GM19395 (cell line): ENCODE results near the gene CAMTA1.

Experiments used
- ATAC-seq: cut with Tn5 transposase; IDR thresholded peaks from one replicate; pipeline ENCODE4 v1.9.1; 2021; ENCODE audit warnings: mild to moderate bottlenecking, moderate library complexity; ENCODE audit not compliant: unreplicated experiment

CAMTA1 gene

DNA sequence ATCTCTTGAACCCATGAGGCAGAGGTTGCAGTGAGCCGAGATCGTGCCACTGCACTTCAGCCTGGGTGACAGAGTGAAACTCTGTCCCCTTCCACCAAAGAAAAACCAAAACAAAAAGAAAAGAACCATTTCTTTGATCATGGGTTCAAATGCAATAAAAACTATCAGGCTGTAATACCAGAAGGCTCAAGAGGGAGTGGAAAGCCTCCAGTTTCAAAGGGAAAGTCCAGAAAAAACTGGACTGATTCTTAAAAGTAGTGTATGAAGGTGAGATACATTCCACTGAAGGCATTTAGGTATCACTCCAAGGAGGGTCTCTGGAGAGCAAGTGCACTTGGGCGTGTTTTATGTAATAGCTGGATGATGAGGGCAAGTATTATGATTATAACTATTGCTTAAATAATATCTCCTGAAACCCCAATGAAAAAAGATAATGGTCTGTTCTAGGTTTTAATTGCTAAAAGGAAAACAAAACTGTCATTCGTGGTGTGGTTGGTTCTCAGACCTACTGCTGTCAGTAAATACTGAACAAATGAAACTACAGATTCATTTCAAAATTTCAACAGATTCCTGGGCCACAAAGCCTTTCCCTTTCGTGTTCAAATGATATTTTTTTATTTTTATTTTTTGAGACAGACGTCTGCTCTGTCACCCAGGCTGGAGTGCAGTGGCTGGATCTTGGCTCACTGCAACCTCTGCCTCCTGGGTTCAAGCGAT is 6.0 kb upstream of the CAMTA1 start:
- ATAC-seq: no peak

DNA sequence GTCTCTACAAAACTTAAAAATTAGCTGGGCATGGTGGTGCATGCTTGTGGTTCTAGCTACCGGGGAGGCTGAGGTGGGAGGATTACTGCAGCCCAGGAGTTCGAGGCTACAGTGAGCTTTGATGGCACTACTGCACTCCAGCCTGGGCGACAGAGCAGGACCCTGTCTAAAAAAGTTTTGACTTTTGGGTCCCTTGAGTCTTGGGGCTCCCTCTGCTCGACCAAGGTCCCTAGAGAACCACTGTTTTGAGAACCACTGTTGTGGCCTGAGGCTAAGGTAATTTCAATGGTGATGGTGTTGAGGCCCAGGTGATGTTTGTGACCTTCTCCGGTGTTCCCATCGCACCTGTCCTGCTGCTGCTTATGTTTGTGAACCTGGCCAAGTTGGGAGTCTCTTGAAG is 3.1 kb upstream of the CAMTA1 start:
- ATAC-seq: no peak

DNA sequence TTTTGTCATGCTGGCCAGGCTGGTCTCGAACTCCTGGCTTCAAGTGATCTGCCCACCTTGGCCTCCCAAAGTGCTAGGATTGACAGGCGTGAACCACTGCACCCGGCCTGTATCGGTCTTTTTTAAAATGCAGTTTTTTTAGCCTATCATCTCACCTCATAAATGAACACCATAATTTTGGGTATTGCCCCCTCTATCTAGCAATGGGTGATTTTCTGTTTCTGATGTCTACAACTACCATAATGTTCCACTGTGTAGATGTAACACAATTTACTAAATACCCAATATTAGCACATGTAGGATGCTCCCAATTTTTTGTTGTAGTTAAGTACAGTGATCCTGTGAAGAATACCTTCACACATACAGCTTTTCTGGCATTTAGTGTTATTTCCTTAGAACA is 2.0 kb upstream of the CAMTA1 start:
- ATAC-seq: no peak

DNA sequence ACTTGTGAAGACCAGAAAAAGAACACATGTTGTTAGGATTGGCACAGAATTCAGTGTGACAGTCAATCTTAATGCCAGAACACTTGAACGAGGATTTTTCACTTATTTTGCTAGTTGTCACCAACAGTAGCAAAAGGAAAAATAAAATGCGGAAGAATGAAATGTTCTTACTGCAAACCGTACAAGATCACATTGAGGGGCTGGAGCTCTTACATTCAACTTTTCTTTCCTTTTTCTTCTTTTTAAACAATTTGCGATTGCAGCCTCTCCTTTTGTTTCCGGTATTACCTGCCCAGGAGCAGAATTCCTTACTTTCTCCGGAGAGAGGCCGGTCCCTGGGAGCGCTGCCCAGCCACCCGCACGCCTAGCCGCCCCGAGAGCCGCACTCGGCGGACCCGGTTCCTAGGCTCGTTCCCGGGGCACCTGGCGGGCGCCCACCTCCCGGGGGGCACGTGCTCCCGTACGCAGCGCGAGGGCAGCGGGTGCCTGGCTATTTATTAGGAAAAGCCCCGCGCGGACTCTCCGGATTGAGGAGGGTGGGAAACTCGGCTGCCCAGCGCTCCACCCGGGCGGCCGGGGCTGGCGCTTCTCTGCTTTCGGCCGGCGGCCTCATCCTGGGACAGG is 1.2 kb upstream of the CAMTA1 start:
- ATAC-seq: peak; percentile 5

DNA sequence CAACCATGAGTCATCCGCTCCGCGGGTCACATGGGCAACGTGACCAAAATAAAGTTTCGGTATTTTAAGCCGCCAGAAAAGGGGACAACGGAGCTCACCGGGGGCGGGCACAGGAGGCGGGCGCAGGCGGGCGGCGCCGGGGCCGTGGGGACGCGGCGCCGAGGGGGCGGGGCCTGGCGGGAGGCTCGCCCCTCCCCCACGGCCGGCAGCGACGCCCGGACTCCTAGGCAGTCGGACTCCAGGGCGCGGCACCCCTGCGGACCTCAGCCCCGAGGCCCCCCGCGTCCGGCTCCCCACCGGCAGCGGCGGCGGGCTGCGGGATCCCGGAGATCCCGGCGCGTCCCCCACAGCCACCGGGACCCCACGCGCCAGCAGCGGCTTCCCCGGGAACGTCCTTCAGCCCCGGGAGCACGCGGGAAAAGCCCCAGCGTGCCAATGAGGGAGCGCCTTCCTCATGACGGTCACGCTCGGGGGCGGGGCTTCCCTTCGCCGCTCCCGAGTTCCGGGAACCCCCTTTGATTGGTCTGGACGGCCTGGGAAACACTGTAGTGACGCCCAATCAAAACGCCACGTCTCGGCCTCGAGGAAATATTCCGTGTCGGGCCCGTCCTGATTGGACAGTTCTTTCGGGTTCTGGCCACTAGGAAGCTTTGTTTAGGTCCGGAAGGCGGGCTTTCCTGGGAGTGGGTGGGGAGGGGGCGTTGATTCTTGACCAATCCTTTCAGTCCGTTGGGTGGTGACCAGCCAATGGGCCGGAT is 515 bp upstream of the CAMTA1 start:
- peak; percentile 80 for ATAC-seq

DNA sequence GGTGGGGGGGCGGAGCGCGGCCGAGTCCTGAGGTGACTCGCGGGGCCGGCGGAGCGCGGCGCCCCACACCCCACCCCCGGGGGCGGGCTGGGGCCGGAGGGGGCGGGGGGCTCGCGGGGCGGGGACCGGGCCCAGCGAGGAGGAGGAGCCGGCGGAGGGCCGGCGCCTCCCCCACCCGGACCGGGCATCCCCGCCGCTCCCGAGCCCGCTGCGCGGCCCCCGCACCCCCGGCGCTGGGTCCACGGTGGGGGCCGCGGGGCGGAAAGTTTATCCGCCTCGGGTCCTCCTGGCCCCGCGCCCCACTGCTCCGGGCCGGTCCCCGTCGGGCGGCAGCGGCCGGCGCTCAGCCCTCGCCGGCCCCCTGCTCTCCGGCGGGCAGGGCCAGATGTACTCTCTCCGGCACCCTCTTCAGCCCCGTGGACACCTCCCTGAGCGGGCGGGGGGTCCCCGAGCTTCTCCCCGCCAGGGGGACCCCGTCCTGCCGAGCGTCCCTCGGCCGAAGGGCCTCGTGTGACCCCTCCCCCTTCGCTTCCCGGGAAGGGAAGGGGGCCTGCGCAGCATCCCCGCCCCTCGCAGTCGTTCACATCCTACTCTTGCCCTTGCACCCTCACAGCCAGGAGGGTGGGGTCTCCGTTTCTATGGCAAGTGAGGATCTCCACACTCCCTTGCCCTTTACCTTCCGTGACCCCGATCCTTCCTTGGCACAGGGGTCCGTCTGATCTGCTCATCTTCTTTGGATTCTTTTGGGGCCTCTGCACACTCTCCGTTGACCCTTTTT is 663 bp downstream of the CAMTA1 start:
- no peak for ATAC-seq

DNA sequence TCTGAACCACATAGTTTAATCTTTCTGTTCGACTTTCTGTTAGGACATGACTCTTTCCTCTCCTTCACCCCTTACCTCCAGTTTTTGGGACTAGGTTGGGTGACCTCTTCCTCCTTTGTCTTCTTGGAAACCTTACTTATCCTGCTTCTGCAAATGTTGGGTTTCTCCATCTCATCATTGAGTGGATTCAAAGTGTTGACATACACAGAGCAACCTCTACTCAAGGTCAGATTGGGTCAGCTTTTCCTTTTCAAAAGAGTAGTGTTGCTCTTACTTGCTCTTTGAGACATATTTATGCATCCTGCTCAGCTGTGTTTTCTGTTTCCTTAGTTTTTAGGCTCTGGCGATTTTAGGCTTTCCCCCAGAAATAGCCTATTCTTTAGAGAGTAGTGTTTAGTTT is 3.7 kb downstream of the CAMTA1 start:
- no peak for ATAC-seq

DNA sequence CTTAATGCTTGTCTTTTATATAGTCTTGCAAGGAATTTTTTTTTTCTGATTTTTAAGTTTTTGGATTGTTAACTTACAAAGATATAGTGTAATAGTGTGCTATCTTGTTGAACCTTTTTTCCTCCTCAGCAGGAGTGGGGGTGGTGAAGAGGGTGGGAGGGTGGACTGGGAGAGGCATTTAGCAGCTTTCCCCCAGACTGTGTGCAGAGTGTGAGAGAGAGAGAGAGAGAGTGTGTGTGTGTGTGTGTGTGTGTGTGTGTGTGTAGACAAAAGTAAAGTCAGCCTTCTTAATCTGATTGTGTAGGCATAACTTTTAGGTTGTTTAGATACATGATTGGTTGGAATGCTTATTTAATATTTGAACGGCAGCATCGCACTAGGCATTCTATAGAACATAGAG is 4.9 kb downstream of the CAMTA1 start:
- no peak for ATAC-seq

DNA sequence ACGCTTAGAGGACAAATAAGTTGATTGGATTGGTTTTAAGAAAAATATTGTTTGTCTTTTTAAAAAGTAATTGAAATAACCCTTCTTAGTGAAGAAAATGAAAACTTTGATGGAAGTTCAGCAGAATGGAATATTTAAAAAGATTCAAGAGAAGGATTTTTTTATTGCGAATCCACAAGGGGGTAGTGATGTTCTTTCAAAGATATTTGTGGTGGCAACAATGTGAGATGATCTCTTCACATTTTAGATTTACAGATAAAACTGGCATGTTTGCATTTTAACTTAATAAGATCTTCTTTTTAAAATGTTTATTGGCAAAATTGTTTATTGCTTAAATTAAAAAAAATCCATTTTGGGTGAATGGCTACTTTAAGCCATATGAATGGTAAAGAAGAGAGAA is 8.9 kb downstream of the CAMTA1 start:
- no peak for ATAC-seq

DNA sequence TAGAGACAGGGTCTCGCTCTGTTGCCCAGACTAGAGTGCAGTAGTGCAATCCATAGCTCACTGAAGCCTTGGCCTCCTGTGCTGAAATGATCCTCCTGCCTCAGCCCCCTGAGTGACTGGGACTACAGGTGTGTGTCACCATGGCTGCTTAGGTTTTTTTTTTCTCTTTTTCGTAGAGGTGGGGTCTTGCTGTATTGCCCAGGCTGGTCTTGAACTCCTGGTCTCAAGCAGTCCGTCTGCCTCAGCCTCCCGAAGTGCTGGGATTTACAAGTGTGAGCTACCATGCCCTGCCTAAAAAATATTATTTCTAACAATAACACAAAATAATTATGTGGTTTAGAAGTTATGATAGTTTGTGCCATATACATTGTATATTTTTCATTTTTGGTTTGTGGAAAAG is 9.9 kb downstream of the CAMTA1 start:
- no peak for ATAC-seq

DNA sequence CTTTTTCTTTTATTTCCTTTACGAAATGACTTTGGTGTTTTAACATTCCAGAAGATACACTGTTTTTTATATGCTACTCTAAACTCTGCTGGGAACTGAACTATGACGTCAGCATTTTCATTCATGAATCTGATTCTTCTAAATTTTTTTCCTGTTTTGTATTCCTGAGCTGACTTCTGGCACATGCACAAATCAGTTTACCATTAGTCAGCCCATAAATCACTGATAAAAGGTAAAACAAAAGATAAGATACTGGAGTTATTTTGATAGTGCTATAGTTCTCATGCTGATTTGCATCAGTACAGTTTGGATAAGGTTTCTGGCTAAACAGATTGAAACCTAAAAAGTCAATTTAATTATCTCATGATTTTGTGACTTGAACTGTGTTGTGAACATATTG is 10.4 kb downstream of the CAMTA1 start:
- no peak for ATAC-seq

DNA sequence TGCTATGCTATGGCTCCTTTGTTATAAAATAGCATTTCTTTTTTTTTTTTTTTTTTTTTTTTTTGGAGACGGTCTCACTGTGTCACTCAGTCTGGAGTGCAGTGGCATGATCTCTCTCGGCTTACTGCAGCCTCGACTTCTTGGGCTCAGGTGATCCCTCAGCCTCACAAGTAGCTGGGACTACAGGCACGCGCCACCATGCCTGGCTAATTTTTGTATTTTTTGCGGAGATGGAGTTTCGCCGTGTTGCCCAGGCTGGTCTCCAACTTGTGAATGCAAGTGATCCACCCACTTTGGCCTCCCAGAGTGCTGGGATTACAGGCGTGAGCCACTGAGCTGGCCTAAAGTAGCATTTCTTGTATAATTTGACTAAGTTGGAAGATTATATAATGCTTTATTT is 10.8 kb downstream of the CAMTA1 start:
- no peak for ATAC-seq

DNA sequence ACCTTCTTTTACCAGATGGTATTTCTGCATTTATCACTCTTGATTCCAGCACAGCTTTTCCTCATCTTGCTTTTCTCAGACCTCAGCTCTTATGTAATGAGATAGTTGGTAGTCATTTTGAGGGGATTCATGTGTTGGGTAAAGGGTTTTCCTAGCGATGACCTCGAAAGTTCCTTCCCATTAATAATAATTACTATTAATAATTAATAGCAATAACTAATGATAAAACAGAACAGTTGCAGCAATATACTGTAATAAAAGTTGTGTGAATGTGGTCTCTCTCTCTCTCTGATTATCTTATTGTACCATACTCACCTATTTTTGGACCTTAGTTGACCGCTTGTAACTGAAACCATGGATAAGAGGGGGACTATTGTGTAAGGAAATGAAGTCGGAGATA is 14.2 kb downstream of the CAMTA1 start:
- no peak for ATAC-seq

DNA sequence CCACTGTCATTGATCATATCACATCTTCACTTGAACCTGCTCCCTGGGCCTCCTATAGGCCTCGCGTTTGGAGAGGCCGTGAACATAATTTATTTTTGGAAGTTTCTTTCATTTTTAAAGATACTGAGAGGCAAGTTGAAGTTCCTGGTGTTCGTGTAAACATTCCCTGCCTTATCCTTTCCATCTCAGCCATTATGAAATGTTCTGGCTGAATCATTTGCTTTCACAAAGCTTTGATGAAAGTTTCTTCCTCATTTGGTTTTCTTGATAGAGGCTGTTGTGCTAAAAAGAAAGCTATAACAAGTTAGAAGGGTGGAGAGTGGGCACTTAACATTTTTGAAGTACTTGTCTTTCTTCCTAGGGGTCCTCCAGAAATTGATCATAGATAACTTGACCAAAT is 15.5 kb downstream of the CAMTA1 start:
- ATAC-seq: no peak

DNA sequence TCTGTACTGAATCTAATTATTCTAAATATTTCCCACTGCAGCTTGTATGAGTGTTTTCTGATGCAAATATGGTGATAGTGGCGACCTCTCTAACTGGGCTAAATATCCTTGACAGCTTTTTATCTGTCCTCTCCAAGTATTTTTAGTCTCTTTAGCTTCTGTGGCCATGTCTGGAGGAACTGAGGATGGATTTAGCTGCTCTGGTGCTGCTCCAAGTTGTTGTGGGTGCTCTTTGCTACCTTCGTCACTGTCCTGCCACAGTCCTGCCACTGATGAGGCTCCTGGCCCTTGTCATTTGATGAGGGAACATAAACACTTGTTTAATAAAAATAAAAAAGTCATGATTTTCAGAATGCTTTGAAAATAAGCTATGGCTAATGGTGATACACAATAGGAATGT is 15.9 kb downstream of the CAMTA1 start:
- ATAC-seq: no peak

DNA sequence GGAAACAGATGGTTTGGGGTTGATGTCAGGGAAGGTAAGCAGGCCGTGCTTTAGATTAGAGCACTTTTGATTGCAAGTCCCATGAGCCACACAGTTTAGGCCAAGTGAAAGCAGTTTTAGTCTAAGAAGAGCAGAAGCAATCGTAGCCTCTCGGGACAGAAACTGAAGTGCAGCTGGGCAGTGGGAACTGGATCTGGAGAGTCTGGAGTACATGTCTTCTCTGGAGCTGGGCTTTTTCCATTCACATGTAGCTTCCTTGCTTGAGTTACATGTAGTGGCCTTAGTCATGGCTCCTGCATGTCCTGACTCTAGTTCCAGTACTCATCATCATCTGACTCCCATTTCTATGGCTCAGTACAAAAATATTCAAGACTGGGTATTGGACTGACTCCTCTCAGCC is 16.7 kb downstream of the CAMTA1 start:
- no peak for ATAC-seq

DNA sequence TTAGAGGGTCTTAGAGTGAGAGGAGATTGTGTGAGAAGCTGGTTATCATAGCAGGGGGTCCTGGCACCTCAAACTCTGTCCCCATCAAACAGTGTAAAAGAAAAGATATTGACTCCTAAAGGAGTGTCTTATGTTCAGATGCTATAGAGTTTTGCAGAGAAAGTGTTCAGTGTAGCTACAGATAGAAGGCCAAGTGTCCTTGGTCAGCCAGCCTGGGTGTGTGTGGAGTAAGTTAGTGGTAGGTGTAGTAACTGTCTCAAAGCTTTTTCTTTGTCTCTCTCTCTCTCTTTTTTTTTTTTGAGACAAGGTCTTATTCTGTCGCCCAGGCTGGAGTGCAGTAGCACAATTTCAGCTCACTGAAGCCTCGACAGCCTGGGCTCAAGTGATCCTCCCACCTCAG is 17.2 kb downstream of the CAMTA1 start:
- ATAC-seq: no peak

DNA sequence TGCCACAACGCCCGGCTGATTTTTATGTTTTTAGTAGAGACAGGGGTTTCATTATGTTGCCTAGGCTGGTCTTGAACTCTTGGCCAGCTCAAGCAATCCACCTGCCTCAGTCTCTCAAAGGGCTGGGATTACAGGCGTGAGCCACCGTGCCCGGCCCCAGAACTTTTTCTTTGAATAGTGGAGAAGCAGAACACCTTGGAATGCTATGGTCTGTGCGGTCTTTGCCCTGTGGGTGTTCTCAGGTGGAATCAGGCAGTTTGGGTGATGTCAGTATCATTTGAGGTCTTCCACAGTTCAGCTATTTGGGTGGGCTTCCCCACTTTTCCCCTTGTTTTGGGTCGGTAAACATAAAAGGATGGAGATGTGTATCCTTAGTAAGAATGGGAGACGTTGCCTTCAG is 17.6 kb downstream of the CAMTA1 start:
- no peak for ATAC-seq

DNA sequence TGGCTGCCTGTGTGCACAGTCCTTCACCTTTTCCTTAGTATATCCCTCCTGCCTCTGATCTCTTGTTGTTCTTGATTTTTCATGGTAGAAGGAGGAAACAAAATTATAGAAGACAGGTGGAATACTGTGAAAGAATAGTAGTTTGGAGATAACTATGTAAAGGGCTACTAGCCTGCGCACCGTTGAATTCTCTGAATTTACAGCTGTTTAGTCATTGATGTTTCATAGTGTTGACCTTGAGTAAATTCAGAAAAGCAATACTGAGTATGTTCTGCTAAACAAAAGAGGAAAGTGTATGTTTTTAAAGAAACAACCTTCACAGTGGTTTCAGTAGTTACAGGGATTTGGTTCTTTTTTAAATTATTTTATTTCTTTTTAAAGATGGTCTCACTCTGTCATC is 18.1 kb downstream of the CAMTA1 start:
- ATAC-seq: no peak

DNA sequence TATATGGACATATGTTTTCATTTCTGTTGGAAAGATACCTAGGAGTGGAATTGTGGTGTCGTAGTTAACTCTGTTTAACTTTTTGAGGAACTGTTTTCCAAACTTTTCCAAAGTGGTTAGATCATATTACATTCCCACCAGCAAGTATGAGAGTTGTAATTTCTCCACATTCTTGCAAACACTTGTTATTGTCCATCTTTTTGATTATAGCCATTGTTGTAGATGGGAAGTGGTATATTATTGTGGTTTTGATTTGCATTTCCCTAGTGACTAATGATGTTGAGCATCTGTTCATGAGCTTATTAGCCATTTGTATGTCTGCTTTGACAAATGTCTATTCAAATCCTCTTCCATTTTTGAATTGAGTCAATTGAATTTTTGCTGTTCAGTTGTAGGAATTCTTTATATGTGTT is 19.8 kb downstream of the CAMTA1 start:
- no peak for ATAC-seq

DNA sequence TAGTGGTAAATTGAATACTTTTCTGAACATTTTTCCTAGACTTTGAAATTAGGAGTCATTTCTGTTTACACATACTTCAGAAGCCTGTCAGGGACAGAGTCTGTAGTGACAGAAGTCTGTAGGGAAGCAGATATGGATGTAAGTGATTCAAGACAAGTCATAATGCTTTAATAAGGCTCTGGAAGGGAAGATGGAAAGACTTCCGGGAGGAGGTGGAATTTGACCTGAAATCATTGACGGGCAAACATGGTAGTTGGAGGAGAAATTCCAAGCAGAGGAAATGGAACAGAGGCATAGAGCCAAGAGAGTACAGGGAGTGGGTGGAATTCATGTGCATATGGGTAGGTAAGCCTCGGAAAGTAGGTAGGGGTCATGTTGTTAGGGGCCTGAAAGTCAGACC is 22.5 kb downstream of the CAMTA1 start:
- no peak for ATAC-seq

DNA sequence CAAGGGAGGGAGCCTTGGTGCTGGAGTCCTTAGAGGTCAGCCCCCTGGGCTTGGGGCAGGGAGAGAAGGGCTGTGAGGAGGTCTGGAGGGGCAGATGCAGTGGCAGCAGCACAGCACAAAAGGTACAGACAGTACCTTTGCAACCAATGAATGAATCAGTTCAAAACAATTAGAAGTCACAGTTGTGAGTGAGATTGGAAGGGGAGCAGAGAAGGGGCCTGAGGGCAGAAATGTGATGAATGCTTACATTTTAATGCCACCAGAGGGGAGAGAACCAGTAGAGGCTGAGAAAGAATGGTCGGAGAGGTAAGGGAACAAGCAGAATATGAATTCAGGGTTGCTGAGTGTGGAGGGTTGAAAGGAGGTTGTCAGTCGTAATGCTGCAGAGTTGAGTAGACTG is 24.2 kb downstream of the CAMTA1 start:
- ATAC-seq: no peak
